Ovary (tissue), 9 donors: ENCODE data around the gene LGALSL. TPM values are rescaled to one million over a fixed set of nuclear protein-coding genes. Genes with fewer than 3 reads are reported as not detected.

Experiments
- DNase-seq, 5 donors: peaks; one replicate each; pipeline ENCODE4 v3.0.0-alpha.2; 2019 to 2020
- H3K27ac ChIP-seq, 2 donors: fragments of 200-600 bp; one replicate each; pipeline versions ENCODE4 v1.5.1 to v1.8.0; 2019 to 2022
- H3K27me3 ChIP-seq: fragments of 200-600 bp; one replicate; pipeline ENCODE4 v1.8.0; 2022
- H3K36me3 ChIP-seq: fragments of 200-600 bp; sonication (generic); one replicate; pipeline ENCODE4 v1.5.1; 2019
- H3K4me1 ChIP-seq: one replicate; pipeline ENCODE4 v1.8.1; 2013; ENCODE audit warnings: mild to moderate bottlenecking, moderate library complexity; ENCODE audit not compliant: insufficient read depth
- H3K4me3 ChIP-seq: fragments of 200-600 bp; sonication (generic); one replicate; pipeline ENCODE4 v1.5.1; 2017
- H3K9me3 ChIP-seq, 2 donors: fragments of 200-600 bp in 1 of 2; sonication (generic) in 1 of 2; one replicate each; pipeline versions ENCODE4 v1.5.1 to v1.8.1; 2013 to 2019; ENCODE audit warnings: mild to moderate bottlenecking in 1 of 2, moderate library complexity in 1 of 2
- CTCF ChIP-seq, 3 donors: fragments of 450-650 bp in 2 of 3; fragments of 200-600 bp in 1 of 3; IDR thresholded peaks; one replicate each; pipeline versions ENCODE4 v1.5.1 to v1.8.0; 2016 to 2022; ENCODE audit warnings: antibody characterized with exemption in 3 of 3, mild to moderate bottlenecking in 1 of 3
- EP300 ChIP-seq: sonication (generic); formaldehyde crosslinking; IDR thresholded peaks from one replicate; pipeline ENCODE4 v1.6.1; 2017; ENCODE audit warnings: antibody characterized with exemption
- POLR2A ChIP-seq: fragments of 450-650 bp; IDR thresholded peaks from one replicate; pipeline ENCODE4 v1.6.1; 2017; ENCODE audit warnings: antibody characterized with exemption, mild to moderate bottlenecking, moderate library complexity
- WGBS, 3 donors: extraction: QIAGEN DNeasy Blood & Tissue Kit in 1 of 3; methylation state at CpG; one replicate each; pipeline versions ENCODE4 v1.1.5 to v1.1.7; 2013 to 2017; 5-methylcytosine and 5-hydroxymethylcytosine counted together
- intact Hi-C, 4 donors: fragments of 100-400 bp; cut with DNase I; formaldehyde crosslinking; loops; one replicate each; pipeline versions ENCODE4 v1.11.0 to v1.15.1; 2022 to 2023
- polyA plus RNA-seq, 2 donors: library from polyadenylated mRNA; stranded (reverse); fragments of 200-250 nt in 1 of 2; fragments of 350-450 nt in 1 of 2; fragmentation: Illumina TruSeq in 1 of 2; extraction: RNeasy Lipid Tissue Mini Kit (QIAGEN cat#74804) in 1 of 2; gene quantifications; one replicate each; pipeline ENCODE4 v1.2.3, GENCODE V29; 2013 to 2014
- total RNA-seq, 7 donors: library from RNA; depleted of rRNA in 2 of 7; stranded (reverse); fragments of >200 nt in 2 of 7; fragmentation: NEBNext Ultra II Directional in 3 of 7; extraction: Animal tissue kit (Norgen Biotek cat#: 25700) in 3 of 7; gene quantifications; one replicate each; pipeline versions ENCODE4 v1.1.0 to v1.2.4, GENCODE V29; 2016 to 2023
- donor health status: DM: no; HTN: no; CAD: no; lungs with moderate emphysema.
- donor health status: DM: no; HTN: no; CAD: no.
- donor health status: Bipolar disorder and iron deficiency.
- donor health status: DM: yes; HTN: yes; CAD: no.
- donor health status: DM: no; HTN: no; CAD: no.
- donor health status: DM: yes; HTN: yes; CAD: no.

LGALSL gene
- total and polyA plus RNA-seq, 9 donors, result 6.8 to 22.0 (median 15.5) TPM

GRCh38 chr2:64451051-64451450 lies 2.9 kb upstream of the LGALSL start:
- Histone ChIP-seq H3K27ac (no peak overlapping the region), H3K9me3 (no peaks in the 10 kb centered on the region), H3K4me3 (no peak overlapping the region), H3K36me3 (no peaks in the 10 kb centered on the region), H3K27me3 (no peaks in the 10 kb centered on the region), H3K4me1 (peaks cover 4% of the 10 kb centered on the region)
- TF ChIP-seq EP300 (no peak), POLR2A (no peak), CTCF (IDR thresholded peaks at IDR 0.05) (no peak)
- intact Hi-C loops, result loop anchor here in 2 of 4 donors (10.0 kb wide), 1 partner anchor 46 kb away; no protein-coding TSS in a partner anchor
- no peak for DNase-seq
- WGBS, 3 donors, result 88 to 92% (median 90%) methylated on average over 2 of the region's 2 CpGs

DNA sequence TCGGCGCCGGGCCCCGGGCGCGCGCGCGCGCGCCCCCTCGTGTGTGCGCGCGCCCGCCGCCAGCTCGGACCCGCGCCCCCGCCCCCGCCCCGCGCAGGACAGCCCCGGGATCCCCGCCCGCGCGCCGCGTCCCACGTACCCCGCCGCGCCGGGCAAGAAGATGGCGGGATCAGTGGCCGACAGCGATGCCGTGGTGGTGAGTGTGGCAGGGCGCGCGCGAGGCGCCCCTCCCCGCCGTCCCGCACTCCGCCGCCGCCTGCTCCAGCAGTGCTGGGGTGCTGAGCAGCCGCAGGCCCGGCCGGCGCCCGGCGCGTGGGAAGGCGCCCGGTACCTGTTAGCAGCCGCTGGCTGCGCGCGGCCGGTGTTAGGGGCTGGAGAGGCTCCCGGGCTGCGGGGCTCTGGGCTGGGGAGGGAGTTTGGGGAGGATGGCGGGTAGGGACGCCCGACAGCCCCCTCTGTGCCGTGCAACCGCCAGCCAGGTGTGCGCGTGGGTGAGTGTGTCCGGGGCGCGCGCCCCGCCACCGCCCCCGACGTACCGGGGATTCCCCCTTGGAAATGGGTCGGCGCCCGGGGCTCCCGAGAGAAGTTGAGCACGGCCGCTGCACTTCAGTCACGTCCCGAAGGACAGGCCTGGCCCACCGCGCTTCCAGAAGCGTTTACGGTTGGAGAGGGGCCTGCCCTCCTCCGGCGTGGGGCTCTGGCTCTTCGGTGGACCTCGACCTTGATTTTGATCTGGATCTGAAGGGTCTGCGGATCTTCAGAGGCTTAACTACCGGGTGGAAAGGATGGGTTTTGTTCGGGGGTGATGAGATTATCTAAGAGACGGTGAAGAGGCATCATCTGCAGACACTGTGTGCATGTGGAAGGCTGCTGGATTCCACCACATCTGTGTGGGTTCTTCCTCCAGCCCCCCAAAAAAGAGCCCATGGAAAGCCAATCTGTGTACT lies 697 bp downstream of the LGALSL start:
- peak overlapping the region; percentile 91 for H3K4me3 ChIP-seq
- TF ChIP-seq CTCF (IDR thresholded peaks at IDR 0.05) (no peak), EP300 (no peak), POLR2A (no peak)
- intact Hi-C loops, result loop anchor here in 2 of 4 donors (10.0 kb wide), 1 partner anchor 50 kb away; no protein-coding TSS in a partner anchor
- peak in 4 of 5 donors; percentile 71 to 80 (median 76) for DNase-seq
- H3K4me1 ChIP-seq, result peaks cover 4% of the 10 kb centered on the region
- H3K9me3 ChIP-seq, result no peaks in the 10 kb centered on the region
- no peaks in the 10 kb centered on the region for H3K36me3 ChIP-seq
- H3K27ac ChIP-seq, result peak overlapping the region; percentile 97 to 99
- H3K27me3 ChIP-seq, result no peaks in the 10 kb centered on the region
- 1 to 7% (median 2%) methylated on average over 34 to 103 of the region's 103 CpGs for WGBS, 3 donors

DNA sequence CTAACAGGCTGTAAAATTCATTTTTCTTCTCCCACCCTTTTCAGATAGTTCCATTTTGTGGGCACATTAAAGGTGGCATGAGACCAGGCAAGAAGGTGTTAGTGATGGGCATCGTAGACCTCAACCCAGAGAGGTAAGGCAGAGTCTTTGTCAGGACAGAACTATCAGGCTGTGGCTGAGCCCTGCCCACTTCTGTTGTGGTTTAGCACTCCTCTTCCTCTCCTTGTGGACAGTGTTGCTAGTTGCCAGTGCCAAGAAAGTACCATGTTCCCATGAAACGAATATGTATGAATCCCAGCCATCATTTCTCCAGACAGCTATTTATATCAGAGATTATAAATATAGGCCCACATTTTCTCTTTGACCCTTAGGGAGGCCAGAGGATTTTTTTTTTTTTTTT lies 1.6 kb downstream of the LGALSL start:
- H3K27ac ChIP-seq, result no peak overlapping the region
- peaks cover 4% of the 10 kb centered on the region for H3K4me1 ChIP-seq
- H3K4me3 ChIP-seq, result no peak overlapping the region
- no peak for TF ChIP-seq CTCF (IDR thresholded peaks at IDR 0.05)
- TF ChIP-seq EP300, result no peak
- TF ChIP-seq POLR2A, result no peak
- H3K27me3 ChIP-seq, result no peaks in the 10 kb centered on the region
- H3K36me3 ChIP-seq, result no peaks in the 10 kb centered on the region
- 74 to 90% (median 76%) methylated on average over 2 of the region's 2 CpGs for WGBS, 3 donors
- no peak for DNase-seq
- intact Hi-C loops, result loop anchor here in 2 of 4 donors (10.0 kb wide), 1 partner anchor 51 kb away; no protein-coding TSS in a partner anchor
- H3K9me3 ChIP-seq, result no peaks in the 10 kb centered on the region

GRCh38 chr2:64456293-64456692 lies 2.3 kb downstream of the LGALSL start:
- Histone ChIP-seq H3K4me1 (peaks cover 4% of the 10 kb centered on the region), H3K36me3 (no peaks in the 10 kb centered on the region), H3K4me3 (no peak overlapping the region), H3K9me3 (no peaks in the 10 kb centered on the region), H3K27me3 (no peaks in the 10 kb centered on the region), H3K27ac (no peak overlapping the region)
- intact Hi-C loops, result loop anchor here in 2 of 4 donors (10.0 kb wide), 1 partner anchor 51 kb away; no protein-coding TSS in a partner anchor
- 85 to 96% (median 93%) methylated on average over 6 of the region's 6 CpGs for WGBS, 3 donors
- TF ChIP-seq CTCF (IDR thresholded peaks at IDR 0.05) (no peak), EP300 (no peak), POLR2A (no peak)
- DNase-seq, result no peak
